D341Med (cell line): ENCODE measurements around the gene MFAP3L.
"Not testable (repeated sequence)": the region's sequence is repeated elsewhere in the genome, so short reads cannot be mapped to it uniquely, and the experiment has no call there.

Experiments used
- DNase-seq: peaks from one replicate; pipeline ENCODE4 v3.0.0; 2012; ENCODE audit warnings: low spot score

Gene MFAP3L

DNA sequence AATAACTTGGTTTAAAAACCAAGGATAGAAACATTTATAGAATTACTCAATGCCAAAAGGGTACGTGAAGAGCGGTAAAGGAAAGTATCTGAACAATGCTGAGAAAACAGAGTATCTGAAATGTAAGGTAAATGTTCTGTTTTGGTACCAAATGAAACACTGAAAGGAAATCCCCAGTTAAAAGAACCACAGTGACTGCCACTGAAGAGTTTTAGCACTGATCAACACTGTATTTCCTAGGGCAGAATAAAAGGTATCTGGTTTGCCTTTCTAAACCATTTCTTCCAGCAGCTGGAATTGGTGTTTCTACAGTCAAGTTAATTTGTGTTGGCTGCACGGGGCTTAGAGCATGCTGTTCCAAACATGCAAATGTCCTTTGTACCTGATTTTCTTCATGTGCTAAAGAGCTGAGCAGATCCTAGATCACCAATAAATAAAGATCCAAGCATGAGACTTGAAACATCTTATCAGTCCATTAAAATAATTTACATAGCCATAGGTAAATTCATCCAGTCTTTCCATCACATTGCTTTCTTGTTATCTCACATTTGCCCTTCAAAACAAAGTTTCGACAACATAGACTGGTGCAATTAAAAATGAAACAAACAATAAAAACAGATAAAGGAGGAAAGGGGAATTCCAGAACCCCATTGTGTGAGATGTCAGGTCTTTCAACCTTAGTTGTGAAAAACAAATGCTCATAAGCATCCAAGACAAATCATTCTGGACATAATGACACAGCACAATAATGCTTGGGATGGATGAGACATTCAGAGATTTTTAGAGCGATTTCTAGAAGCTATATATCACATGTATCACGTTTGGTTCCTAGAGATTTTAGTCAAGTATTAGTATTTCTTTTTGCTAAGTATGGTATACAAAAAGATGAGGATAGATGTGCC lies 38.6 kb downstream of the MFAP3L start:
- no peak for DNase-seq

DNA sequence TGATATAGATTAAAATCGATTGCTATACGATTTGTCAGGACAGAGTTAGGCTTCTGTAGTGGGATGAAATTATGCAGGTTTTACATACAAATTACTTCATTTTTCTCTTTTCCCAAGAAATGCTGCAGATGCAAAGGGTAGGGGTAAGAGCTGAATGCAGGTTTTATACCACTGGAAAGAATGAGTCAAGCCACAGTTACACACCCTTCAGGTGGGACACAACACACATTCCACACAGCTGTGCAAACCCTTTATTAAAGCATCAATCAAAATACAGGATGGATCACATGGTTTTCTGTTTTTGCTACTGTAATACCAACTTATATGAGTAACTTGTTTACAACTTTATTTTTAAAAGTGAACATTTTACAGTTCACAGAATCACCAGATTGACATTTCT lies 39.8 kb downstream of the MFAP3L start:
- DNase-seq, result no peak

DNA sequence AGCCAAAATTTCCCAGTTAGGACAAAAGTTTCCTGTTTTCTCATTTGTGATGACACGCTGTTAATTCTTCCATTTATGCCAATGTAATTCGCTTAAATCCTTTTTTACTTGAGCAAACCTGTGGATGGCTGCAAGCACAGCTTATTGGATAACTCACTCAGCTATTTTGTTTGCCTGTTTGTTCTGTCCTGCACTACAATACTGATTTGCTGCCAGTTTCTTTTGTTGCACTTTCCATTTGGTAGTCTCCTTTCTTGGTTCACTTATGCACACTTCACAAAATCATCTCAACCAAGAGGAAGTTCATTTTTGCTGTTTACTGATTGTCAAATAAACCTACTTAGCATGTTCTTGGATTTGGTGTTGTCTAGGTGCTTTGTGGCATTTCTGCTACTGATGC lies 40.3 kb downstream of the MFAP3L start:
- no peak for DNase-seq

DNA sequence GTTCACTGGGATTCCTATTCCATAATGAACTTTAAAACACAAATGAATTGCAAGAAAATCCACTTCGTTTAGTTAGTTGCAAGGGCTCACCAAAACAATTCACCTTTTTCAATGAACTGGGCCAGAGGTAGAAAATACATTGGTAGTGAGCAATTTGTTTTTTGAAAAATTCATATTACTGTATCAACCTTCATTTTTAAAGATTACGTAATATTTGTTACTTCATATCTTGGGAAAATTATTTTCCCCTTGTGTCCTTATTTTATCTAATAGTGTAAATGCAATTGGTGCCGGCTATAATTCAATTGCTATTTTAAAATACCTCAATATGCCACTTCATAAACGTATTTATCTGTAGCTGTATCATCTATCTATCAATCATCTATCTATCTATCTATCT lies 41.5 kb downstream of the MFAP3L start:
- DNase-seq, result no peak

DNA sequence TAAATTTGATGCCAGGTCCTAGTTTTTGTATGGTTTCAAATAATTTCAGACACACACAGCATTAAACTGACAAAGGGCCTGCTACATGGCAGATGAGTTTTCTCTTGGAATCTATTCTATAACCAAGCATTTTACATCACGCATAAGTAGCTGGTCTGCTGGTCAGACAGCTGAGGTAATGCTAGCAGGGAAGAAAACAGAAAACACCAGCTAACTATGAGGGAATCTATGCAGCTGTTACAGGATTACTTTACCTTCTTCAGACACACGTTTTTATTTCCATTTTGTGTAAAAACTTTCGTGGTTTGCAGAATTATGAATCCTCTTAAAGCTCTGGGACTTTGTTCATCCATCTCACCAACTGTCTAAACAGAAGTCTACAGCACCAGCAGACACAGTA lies 42.0 kb downstream of the MFAP3L start:
- DNase-seq, result no peak

DNA sequence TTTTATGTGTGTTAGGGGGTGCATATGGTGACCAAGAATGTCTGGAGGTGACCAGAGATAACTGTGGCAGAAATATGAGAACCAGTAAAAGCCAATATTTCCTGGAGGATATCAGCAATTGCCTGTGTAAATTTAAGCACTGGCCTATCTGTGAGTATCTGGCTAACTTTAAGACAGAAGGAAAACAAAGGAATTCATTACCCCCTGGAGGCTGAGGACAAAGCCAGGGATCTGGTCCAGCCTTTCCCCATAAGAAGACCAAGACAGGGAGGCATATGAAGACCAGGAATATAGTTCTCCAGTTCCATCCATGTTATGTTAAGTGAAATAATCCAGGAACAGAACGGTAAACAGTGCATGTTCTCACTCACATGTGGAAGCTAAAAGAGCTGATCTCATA lies 49.2 kb downstream of the MFAP3L start:
- DNase-seq, result no peak

DNA sequence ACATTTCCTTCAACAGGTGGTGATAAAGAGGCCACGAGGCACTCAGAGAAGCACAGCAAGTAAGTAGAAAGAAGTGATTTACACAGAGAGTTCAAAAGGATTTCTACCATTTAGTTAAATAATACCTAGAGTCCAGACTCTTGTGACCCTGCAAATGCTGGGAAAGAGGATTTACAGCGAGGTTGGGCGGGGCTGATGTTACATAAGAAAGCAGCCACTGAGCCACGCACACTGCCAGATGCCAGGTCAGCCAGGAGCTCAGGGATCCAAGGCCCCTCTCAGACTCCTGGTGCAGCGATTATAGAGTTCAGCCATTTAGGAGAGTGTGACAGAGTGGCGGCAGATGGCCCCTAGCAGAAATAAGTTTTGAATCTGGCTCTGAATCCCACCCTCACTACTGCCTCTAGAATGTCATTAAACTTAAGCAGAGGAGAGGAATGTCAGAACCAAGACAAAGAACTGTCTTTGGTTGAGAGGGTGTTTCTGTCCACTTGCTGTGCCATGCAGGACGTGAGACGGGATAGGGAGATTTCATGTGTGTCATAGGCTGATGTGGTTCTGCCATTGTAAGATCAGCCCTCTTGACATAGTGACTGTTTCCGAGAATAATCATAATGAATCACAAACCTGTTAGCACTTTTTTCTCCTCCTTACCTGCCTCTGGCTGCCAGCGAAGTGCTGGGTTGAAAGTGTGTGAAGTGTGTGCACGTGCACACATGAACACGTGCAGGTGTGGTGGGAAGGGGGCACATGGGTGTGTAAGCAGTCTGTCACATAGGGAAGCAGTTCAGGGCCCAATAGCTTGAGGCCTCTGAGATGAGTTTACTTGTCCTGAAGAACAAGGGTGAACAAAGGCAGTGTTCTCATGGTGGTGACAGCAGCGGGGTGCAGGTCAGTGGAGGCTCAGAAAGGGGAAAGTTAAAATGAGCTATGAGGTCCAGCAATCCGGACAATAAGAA lies 50.1 kb downstream of the MFAP3L start:
- DNase-seq, result peak; percentile 51

DNA sequence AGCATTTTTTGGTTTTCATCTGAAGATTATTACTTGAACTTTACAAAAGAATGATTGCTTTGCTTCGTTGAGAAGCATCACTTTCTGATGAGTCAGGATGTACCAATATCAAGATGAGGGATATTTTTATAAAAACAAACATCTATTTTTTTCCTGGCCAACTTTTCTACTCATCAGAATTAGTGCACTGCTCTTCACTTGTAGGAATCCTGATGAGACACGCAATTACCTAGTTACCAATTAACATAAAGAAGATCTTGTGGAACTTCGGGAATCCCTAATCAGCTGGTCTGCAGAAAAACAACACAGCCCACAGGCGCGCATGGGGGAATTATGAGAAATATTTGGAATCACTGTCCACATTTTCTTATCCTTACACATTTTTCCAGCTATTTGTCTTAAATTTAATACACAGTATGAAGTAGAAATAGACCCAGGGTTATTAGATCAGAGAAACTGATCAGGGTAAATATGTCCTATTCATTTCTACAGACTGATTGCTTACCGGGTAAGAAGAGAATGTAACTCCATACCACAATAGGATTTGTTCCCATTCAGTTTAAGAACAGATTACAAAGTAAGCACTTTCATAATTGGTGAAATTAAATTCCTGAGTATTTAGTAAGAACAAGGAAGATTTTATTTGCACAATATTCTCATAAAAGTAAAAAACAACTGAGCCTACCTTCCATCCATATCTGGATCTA lies 50.9 kb downstream of the MFAP3L start:
- DNase-seq, result no peak

DNA sequence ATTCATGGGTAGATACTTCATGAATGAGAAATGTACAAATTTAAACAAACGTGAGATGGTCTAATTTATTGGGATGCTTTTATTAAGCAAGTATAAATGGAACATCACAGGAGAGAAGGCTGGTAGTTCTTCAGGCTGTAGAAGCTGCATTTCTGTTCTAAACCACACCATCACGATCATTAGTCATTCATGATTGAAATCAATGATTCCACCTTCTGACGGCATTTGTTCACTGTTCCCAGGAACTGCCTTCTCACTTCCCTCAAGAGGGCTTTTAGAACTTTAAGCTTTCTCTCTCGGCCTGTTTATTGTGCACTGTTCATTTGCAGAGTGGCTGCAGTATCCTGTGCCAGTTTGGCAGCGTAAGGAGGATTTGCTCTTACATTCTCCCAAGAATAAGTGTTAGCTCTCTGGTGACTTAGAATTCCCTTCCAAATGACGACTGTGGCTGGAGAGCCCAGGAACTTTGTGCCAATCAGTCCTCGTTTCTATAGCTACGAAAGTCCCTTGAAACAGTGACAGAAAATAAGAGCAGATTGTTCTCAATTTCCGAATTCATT lies 54.7 kb downstream of the MFAP3L start:
- DNase-seq, result no peak

DNA sequence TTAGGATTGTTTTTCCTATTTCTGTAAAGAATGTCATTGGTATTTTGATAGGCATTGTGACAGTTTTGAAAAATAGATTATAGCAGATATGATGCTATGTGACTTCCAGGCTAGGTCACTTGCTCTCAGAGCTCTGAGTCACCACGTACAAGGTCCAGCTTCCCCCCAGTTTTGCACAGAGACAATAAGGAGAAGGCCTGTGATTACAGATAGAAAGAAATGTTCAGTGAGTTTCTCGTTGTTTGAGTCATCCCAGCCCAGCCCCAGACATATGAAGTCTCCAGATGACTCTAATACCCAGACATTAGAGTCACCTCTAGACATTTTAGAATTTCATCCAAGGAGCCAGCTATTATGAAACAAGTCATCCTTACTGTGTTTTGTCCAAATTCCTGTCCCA lies 57.2 kb downstream of the MFAP3L start:
- no peak for DNase-seq

DNA sequence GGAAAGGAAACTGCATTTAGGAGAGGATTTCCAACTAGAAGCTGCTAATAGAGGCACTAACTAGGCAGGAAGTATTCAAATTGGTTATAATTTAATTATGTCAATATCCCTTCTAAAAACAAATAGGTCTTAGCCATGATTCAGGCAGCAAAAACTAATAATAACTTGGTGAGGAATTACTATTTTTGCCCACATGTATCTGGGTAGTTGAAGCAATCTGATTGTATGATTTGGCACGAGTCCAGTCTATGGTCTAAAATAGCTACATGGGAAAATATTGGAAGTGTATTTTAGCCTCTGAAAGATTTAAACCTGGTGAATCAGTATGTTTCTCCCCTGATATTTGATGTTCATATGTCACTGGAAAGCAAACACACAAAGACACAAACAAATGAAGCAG lies 62.2 kb downstream of the MFAP3L start:
- DNase-seq, result no peak

DNA sequence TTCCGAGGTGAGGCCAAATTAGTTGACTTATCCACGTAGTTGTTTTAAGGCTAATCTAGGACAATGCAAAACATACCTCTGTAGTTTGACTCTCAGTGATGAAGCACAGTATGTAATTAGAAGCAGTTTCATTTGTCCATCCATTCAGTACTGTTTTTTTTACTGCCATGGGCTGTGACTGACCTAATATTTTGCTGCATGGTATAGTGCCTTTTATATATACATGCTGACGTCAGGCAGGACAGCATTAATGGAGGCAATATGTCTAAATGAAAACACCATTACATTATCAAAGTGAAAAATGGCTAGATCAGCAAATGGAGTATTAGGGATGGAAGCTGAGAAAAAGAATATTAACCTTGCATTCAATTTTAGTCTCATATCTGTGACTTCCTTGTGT lies 66.9 kb downstream of the MFAP3L start:
- DNase-seq, result no peak

DNA sequence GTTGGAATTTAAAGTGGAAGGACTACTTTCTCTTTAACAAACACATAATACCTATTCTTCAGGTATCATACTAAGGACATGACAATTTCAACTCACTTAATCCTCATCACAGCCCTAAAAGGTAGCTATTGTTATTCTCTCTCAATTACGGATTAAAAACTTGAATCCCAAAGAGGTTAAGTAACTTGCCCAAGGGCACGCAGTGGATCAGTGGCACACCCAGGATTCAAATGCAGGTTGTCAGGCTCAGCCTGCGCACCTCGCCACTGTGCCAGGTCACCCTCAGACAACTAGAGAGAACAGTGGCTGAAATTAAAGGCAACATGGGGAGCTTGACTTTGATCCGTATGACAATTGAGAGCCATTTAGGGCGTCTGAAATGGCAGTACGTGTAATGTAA lies 67.6 kb downstream of the MFAP3L start:
- DNase-seq, result no peak

DNA sequence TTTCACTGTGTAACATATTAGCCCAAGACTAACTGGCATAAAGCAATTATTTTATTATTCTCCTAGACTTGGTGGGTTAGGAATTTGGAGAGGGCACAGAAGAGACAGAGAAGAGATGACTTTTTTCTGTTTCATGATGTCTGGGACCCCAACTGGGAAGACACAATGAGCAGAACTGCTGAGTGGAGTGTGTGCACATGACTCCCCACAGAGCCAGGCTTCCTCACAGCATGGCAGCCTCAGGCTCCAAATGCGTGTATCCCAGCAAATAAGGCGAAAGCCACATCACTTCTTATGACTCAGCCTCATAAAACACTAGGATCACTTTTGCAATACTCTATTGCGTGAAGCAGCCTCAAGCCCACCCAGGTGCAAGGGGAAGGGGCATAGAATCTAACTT lies 68.4 kb downstream of the MFAP3L start:
- no peak for DNase-seq

DNA sequence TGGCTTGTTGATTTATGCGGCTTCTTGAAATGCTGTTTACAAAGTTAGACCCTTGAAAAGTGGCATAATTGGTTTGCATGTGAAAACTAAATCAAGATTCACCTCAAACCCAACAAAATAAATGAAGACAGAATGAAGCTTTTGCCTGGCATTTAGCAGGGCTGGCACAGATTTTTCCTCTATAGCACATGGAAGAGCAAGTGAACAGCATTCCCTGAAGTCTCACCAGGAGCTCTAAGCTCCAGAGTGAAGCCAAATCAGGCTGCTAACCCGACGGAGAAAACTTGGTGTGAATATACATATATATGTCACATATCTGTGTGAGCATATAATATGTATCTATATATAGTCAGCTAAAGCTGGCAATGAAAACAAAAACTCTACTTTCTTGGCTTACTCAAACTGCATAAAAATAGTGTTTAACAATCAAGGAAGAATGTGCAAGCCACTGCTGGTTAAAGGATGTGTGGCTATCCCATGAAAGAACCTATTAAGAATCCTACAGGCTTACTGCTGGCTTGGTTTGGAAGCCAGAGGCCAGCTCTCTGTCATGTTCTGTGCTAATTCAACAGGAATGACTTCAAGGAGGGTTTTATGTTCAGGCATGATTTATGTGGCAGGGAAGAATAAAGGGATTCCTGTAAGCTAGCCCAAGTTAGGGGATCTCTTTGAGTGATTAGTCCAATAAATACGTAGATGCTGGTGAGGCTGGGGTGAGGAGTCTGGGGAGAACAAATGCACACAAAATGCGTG lies 69.9 kb downstream of the MFAP3L start:
- no peak for DNase-seq

DNA sequence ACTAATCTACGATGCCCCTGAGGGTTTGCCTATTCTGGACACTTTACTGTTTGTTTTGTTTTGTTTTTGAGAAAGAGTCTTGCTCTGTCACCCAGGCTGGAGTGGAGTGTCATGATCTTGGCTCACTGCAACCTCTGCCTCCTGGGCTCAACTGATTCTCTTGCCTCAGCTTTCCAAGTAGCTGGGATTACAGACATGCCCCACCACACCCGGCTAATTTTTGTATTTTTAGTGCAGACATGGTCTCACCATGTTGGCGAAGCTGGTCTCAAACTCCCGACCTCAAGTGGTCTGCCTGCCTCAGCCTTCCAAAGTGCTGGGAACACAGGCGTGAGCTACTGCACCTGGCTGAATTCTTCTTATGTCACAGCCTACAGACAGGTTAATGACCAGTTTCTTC lies 70.7 kb downstream of the MFAP3L start:
- no peak for DNase-seq

DNA sequence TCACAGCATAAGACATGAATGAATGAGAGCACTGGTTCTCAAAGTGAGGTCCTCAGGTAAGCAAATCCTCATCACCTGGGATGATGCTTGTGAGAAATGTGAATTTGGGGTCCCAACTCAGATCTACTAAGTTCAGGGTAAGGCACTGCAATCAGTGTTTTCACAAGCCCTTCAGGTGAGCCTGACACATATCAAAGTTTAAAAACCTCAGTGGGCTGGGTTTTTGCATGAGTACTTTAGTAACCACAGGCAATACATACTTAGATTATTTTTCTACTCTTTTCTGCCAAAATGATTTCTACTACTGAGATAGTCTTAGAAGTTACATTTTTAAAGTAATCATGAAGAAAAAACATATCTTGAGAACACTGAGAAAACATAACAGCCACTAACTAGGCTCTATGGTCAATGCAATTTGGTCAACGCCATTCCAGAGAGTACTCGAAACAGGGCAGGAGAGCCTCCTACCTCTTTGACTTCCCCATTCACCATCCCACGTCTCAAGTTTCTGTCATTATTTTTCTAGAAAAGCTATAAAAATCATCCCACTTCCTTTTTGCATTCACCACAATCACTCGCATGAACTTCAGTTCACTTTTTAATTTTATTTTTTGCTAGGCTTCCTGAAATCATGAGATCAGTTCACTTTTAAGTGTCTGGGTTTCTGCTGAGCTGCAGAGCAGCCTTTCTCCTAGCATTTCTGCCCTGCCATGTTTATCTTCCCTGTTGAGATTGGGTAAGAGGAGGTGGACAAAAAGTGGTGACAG lies 73.8 kb downstream of the MFAP3L start:
- DNase-seq, result no peak

DNA sequence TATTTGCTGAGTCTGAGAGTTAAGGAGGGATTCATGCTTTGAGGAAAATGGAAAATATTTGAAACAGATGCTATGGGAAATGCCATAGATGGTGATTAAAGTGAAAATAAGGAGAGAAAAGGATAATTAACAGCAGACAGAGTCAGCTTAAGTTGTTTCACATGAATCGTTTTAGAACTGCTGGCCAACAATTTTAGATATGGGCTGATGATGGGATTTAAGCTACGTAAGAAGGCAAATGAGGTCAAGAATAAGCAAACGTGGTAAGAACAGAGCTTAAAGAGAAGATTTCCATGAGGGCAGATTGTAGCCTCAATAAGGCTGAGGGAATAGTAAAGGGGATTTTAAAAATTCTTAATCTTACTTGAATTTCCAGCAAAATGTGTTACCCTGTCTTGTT lies 77.9 kb downstream of the MFAP3L start:
- DNase-seq, result no peak

DNA sequence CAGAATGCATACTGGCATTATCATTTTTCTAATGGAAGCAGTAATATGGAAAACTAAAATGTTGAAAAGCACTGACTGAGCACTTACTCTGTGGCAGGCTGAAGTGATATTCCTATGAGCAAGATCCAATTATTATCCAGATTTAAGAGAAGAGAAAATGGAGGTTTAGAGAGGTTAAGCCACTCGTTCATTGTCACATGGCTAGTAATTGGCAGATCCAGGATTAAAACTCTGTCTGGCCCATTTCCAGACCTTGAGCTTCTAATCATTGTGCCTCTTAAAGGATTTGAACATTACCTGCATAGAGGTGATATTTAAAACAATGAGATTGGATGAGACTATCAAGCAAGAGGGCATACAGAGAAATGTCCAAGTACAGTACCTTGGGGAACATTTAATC lies 80.6 kb downstream of the MFAP3L start:
- peak; percentile 46 for DNase-seq

DNA sequence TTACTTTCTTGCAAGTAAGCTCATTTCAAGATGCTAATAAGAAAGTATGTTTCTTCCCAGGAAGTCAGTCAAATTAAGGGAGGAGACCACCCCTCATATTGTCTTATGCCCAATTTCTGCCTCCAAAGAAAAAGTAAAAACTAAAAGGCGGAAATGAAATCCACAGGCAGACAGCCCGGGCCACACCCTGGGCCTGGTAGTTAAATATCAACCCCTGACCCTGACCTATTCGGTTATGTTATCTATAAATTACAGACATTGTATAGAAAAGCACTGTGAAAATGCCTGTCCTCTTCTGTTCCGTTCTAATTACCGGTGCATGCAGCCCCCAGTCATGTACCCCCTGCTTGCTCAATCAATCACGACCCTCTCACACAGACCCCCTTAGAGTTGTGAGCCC lies 82.6 kb downstream of the MFAP3L start:
- not testable (repeated sequence) for DNase-seq

DNA sequence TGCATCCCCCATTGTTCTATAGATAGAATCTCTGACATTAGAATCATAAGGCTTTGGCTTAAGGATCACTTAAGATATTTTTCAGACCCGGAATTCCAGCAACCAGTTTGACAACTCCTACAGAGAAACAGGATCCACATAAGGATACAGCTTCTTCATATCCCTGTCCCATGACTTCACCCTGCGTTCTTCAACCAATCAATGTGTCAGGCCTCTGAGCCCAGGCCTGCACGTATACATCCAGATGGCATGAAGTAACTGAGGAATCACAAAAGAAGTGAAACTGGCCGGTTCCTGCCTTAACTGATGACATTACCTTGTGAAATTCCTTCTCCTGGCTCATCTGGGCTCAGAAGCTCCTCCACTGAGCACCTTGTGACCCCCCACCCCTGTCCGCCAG lies 85.1 kb downstream of the MFAP3L start:
- no peak for DNase-seq
